HG03060 (cell line): ENCODE measurements around the gene MACF1.

ENCODE experiments used
- ATAC-seq: cut with Tn5 transposase; IDR thresholded peaks from one replicate; pipeline ENCODE4 v1.9.1; 2021; ENCODE audit warnings: low read depth, moderate number of reproducible peaks; ENCODE audit not compliant: unreplicated experiment

The MACF1 gene

DNA sequence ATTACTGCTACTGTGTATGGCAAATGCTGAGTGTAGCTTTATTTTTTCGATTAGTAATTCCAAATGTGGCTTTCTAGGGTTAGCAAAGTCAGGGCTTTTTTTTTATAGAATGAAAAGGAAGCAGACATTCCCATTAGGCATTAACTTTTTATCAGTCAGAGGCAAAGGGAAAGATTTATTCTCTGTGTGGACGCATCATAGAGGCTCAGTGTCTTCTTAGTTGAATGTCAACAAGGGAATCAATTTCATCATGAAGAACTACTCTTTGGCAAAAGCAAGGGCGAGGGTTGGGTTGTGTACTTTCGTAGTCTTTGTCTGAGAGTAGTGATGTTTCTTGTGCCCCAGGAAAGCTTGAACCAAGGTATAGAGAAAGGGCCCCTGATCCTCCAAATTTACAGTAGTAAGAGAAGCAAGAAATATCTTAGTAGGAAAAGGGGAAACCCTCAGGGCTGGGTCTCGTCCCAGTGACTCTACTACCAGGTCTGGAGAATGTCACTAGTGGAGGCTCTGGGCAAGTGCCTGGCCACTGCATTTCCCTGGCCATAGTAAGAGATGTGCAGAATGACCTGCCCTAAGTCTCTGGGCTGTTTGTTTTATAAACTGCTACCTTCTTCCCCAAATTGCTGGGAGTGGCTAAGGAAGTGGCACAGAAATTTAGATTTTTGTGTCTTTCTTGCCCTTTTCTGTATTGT, 30.0 kb upstream of the MACF1 start:
- ATAC-seq: no peak

DNA sequence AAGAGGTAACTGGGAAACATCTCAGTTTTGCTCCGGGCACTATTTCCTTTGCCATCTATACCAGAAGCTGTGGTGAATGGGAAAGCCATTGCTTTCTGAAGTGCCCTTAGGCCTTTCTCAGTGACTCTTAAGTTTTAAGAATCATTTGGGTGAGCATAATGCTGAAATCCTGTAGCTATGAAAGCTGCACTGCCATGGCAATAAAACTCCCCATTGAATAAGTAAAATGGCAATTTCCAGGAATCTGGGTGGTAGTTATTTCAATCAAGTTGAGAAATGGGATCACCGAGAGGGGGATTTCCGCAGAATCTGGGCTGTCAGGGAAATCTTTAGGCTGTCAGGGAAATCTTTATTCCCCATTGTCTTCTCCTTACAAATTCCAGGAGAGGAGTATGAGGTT, 26.8 kb upstream of the MACF1 start:
- no peak for ATAC-seq

DNA sequence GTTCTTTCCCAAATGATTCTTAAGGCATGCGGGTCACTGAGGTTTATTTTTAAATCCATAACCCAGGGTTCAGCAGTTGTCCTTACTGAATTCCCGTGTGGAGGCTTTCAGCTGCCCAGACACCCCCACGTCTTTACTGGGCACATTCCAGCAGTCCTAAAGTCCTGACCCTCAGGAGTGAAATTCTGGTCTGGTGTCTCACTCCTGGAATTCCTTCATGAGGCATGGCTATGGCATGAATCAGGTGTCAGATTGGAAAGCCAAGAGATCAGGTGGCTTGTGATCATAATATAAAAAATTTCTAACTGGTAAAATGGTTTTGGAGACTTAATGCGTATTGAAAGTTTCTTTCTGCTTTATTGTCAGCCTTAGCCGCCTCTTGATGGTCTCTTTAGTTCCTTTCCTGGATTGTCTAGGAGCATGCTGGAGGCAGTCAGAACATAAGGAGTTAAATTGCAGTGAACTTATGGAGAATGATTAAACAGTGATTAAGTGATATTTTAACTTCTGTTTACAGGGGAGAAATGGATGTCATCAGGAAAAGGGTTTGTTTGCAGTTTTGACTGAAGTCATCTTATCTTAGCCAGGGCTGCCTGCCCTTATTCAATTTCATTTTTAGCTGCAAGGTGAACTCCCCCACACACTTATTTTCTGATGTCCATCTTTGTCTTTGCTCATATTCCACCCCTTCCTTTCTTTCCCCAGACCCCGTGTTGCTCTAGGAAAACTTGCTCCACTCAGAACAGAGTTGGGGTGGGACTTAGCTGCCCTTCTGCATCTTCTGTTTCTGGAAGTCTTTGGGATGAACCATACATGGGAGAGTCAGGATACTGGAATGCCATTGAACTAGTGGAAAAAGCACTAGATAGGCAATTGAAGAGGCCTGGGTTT, 25.7 kb upstream of the MACF1 start:
- ATAC-seq: no peak

DNA sequence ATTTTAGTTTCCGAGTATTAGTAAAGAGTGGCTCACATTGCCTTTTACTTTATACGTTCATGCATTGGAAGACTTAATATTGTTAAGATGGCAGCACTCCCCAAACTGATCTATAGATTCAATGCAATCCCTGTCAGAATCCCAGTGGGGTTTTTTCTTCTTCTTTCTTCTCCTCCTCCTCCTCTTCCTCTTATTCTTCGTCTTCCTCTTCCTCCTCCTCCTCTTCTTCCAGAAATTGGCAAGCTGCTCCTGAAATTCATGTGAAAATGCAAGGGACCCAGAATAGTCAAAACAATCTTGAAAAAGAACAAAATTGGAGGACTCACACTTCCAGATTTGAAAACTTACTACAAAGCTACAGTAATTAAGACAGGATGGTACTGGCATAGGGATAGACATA, 23.2 kb upstream of the MACF1 start:
- no peak for ATAC-seq

DNA sequence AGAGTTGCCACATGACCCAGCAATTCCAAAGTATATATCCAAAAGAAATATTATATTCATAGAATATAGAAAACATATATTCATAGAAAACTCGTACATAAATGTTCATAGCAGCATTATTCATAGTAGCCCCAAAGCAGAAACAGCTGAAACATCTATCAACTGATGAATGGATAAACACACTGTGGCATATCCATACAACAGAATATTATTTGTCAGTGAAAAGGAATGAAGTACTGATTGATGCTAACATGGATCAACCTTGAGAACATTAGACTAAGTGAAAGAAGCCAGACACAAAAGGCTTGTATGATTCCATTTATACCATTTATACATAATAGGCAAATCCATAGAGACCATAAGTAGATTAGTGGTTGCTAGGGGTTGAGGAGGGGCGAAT, 21.7 kb upstream of the MACF1 start:
- no peak for ATAC-seq

DNA sequence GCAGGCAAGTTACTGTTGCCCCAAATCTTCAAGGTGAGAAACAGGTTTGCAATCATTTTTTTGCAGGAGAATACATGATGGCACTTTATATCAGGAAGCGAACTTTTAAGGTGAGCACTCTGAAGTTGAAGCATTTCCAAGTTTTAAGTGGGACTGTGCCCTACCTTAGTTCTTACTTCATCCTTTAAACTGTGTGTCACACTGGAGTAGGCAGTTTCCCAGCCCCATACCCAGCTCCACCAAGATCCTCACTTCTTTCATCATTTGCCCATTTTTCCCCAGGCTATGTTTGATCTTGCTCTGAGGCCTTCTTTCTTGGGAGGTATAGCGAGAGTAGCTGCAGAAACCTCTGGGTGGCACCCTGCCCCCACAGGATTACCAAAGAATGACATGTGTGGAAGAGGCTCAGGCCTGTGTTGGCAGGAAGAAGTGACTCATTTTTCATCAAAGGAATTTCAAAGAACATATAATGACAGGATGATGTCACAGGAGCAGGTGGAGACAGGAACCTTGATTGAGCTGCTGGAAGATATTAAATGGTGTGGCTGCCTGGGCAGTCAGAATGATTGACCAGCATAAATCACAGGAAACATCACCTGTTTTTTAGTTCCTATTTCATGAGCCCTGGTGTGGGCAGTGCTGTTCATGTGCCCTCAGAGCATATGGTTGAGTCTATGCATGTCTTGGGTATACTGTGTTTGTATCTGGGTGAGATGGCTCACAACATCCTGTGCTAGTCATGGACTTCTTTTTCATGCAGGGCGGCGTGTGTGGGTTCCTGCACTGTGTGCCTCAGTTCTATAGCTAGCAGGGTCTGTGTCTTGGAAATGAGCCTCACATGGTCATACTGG, 20.8 kb upstream of the MACF1 start:
- ATAC-seq: no peak

DNA sequence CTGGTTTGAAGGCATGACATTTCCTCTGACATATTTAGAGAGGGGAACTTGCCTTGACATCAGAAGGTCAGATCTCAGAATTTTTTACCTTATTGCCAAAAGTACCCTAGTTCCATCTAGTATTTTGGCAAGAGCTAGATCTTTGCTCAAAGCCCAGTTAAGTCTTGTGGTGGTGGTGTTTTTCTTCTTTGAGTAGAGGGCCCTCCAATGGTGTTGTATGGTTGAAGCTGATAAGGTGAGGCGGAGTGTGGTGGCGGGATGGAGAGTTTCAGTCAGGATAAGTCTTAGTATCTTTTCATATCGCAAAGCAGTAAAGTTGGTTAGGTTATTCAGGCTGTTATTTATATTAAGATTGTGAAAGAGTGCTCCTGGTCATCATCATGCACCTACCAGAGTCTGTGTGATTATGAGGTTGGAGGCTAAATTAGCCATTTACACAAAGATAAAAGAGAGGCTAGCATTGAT, 20.1 kb upstream of the MACF1 start:
- ATAC-seq: no peak

DNA sequence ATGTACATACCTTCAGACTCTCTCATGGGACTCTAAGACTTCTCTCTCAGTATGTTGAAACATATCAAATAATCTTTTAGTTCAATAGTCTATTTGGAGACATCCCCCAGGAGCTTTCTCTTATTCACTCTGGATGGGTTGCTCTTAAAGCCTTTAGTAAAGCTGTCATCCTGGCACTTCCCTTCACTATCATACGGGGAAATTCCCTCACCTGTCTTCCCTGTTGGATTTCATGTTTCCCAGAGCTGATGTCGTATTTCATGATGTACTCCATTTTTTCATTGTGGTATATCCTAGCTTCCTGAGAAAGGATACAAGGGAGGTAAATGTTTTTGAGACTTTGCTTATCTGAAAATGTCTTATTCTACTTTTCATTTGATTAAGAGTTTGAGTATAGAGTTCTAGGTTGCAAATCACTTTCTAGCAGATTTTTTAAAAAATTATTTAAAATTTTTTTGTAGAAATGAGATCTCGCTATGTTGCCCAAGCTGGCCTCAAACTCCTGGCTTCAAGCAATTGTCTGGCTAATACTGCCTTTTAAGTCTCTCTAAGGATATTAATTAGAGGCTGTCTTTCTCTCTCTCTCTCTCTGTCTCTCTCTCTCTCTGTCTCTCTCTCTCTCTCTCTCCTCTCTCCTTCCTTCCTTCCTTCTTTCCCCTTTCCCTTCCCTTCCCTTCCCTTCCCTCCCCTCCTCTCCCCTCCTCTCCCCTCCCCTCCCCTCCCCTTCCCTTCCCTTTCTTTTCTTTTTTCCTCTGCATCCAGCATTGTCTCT, 17.0 kb upstream of the MACF1 start:
- no peak for ATAC-seq

DNA sequence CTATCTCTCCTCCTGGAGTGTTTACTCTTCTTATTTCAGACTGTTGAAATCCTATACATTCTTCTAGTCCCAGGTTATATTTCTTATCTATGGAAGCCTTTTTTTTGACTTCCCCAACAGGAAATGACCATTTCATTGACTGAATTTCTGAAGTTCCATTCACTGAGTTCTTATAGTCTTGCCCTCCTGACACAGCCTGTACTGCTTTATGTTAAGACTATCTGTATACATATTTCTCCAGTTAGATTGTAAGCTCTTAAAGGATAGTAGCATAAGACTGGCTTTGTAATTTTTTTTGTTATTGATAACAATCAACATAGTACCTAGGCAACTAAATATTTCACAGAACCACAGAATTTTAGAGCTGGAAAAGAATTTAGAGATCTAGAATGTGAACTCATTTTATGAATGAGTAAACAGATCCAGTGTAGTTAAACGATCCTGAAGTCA, 14.9 kb upstream of the MACF1 start:
- ATAC-seq: no peak

DNA sequence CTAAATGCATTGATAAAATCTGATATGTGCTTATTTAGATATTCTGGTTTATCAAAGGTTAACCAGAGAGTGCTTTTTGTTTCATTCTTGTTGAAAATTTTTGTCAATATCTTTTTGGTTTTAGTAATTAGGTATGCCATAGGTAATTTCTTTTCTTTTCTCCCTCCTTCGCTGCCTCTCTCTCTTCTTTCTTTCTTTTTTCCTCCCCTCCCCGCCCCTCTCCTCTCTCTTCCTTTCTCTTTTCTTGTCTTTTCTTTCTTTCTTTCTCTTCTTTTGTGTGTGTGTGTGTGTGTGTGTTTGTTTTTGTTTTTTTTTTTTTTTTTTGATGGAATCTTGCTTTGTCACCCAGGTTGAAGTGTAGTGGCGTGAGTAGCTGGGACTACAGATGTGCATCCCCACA, 14.4 kb upstream of the MACF1 start:
- ATAC-seq: no peak

DNA sequence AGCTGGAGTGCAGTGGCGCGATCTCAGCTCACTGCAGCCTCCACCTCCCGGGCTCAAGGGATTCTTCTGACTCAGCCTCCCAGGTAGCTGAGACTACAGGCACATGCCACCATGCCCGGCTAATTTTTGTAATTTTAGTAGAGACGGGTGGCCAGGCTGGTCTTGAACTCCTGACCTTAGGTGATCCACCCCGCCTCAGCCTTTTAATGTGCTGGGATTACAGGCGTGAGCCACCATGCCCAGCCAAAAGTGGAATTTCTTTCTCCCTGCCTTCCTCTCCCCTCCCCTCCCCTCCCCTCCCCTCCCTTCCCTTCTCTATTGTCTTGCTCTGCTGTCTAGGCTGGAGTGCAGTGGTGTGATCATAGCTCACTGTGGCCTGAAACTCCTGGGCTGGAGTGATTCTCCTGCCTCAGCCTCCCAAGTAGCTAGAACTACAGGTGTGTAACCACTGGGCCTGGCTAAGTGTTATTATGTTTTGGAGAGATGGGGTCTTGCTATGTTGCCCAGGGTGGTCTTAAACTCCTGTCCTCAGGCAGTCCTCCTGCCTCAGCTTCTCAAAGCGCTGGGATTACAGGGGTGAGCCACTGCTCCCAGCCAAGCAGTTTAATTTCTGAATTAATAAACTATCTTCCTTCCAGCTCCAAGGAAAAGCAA, 10.0 kb upstream of the MACF1 start:
- no peak for ATAC-seq

DNA sequence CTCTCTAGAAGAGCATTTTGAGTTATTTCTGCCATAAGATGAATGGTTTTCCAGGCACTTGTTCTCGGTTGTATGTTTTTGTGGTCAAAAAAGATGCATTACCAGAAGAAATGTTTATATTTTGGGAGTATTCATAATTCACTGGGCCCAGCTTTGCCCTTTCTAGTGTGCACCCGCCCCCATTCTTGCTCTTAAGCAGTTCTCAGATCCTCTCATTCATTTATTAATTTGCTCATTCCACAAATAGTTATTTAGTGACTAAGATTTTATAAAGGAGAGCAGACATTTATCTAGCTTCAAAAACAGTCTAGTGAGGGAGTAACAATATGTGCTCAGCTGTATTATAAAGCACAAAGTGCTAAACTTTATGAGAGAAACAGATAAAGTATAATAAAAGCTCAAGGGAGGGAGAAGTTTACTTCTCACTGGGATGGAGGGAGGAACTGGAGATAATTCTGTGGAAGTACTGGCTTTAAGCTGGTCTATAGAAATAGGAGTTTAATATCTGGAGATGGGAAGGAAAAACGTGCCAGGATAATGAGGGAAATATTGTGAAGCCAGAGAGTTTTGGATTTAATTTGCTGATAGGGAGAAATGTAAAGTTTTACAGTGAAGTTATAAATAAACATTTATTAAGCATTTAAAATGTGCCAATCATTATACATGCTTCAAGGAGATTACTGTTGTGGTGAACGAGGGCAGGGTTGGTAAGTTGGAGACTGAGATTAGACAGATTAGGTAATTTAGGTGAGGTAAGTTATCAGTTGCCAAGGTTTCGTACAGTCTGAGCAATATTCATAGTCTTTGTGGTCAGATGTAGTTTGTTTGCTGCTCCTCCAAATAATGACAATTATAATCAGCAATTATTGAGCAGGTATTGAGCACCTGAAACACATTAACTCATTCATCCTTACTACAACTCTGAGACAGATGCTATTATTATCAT, 9.1 kb upstream of the MACF1 start:
- no peak for ATAC-seq

DNA sequence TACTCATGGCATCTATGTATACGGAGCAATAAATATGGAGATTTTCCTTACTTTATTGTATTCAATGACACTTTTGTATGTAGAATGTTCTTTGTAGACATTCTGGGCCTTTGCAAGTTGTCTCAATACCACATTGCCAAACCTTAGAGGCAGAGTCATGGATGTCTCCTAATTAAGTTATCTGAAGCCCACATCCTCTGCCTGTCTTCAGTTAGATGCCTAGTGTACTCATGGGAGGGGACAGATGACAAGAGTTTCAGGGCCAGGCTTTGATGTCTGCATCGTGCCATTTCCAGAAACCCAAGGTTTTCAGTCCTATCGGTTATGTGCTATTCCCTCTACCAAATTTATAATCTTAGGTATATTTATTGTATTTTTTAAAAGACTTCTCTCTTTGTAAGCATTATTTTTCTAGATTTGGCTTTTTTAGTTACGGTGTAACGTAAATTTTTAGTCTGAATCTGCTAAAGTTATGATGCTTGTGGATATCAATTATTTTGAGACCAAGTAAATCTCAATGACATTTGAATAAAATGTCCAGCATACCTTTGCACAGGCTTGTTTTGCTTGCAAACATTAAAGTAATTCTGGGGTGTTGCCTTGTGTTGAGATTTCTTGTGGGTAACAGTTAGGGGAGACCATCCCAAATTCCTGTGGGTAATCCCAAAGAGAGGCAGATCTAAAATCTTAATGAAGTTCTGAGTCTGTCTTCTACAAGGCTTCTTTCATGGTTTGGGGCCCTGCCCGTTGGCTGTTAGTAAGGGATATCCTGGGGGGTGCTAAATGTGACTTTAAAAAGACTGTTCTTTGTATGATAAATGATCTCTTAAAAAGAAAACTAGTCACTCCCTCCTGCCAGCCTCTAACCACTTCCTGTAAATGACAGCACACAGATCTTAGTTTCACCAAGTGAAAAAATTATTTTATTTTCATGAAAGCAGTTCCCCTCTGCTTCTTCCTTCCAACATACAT, 8.0 kb upstream of the MACF1 start:
- no peak for ATAC-seq

DNA sequence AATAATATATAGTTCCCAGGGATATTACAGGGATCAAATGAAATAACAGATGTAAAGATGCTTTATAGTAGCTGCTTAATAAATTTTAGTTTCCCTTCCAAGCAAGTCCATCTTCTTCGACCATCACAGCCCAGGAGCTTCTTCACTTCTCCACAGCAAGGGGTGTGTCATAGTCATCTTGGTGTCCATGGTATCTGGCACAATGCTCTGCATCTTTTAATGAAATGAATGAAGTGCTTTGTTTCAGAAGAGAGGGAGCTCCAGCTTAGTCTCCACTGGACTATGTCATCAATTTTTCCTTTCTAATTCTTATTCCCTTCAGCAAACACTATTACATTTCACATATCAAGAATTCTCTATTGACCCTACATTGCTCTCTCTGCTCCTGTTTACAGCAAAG, 4.9 kb upstream of the MACF1 start:
- no peak for ATAC-seq

DNA sequence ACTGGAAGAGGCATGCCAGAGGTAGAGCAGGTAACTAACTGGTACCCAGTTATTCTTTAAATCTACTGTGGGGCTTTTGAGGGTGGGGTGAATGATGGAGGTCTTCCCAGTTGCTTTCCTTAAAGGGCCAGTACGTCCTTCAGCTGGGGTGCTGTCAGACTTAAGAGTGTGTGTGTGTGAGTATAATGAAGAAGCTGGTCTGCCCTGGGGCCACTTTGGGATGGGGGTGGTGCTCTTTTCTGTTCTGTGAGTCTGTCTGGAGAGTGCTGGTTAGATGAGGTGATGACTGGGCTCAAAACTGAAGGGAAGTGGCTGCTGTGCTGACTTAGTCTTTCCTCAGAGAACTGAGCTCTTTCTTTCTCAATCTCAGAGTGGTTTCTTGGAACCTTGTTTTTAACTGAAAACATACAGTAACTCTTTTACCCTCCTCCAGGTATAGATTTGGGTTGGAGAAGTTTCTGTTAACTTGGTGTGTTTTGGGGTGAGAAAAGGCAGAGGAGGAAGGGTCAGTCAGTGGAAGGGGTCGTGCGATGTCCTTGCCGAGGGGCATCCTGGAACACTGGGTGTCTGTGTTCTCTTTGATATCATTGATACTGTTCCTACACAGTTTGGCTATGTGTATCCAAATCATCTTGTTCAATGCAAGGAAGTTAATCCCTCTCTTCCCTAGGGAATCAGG, 746 bp downstream of the MACF1 start:
- ATAC-seq: no peak

DNA sequence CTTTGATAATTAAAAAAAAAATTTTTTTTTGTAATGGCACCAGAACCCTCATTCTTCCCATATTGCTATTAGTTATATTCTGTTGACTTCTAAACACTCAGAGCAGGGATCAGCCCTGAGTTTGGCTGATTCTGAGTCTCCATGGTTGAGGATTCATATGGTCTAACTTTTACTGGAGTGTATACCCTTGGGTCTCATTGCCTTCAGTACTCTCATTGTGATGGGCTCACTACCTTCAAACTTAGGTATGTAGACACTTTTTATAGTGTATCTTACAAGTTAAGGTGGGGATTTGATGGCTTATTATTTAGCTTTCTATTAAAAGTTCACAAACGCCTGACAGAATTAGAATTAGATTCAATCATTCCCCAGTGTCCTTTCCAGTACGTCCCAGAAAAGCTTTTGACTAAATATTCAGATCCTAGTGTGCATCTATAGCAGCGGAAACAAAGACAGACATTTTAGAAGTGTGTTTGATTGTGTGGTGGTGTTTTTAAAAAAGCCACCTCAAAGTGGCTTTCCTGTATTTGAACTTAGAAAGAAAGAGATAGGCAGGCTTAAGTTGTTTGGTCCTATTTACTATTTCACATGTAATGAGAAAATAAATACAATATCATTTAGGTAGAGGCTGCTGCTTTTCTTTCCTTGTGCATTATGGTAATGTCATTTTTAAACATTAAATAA, 1.4 kb downstream of the MACF1 start:
- no peak for ATAC-seq
